ENCODE measurements around the gene F11R.

The F11R gene

GRCh38 chr1:160975026-160975425 lies 45.9 kb downstream of the F11R start:
- Histone ChIP-seq H3K27me3 (peaks cover 1% of the 10 kb centered on the region; the same call in 1 of the 2 replicates), H3K36me3 (no peaks in the 10 kb centered on the region), H3K4me1 (peaks cover 46% of the 10 kb centered on the region), H3K4me2 (peak overlapping the region; percentile 67), H3K9ac (no peak overlapping the region), H3K9me3 (no peaks in the 10 kb centered on the region), H4K20me1 (no peaks in the 10 kb centered on the region), H3K4me3 (no peak overlapping the region), H3K27ac (0 out of 2 replicates have a peak overlapping the region, but pooled peaks have one; percentile 22)
- TF ChIP-seq Cebpa-rat (IDR thresholded peaks at IDR 0.05) = no peak

DNA sequence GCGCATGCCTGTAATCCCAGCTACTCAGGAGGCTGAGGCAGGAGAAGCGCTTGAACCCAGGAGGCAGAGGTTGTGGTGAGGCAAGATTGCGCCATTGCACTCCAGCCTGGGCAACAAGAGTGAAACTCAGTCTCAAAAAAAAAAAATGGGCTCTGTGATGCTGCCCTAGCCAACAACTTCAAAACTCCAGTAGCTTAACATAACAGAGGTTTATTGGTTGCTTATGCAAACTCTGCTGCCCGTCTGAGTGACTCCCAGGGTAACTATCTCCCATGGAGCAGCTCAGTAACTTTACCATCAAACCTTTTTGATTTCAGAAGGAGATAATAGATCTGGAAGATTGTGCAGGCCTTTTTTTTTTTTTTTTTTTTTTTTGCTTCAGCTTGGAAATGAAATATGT lies 47.5 kb downstream of the F11R start:
- no peak overlapping the region for H3K27ac ChIP-seq
- H3K4me2 ChIP-seq = no peak overlapping the region

GRCh38 chr1:160972939-160973338 lies 48.0 kb downstream of the F11R start:
- no peak overlapping the region for H3K4me2 ChIP-seq
- TF ChIP-seq Cebpa-rat (IDR thresholded peaks at IDR 0.05) = no peak
- H3K27ac ChIP-seq = no peak overlapping the region
- H3K36me3 ChIP-seq = no peaks in the 10 kb centered on the region
- peaks cover 46% of the 10 kb centered on the region for H3K4me1 ChIP-seq
- H3K27me3 ChIP-seq = no peaks in the 10 kb centered on the region
- no peaks in the 10 kb centered on the region for H4K20me1 ChIP-seq
- no peak overlapping the region for H3K4me3 ChIP-seq
- H3K9me3 ChIP-seq = no peaks in the 10 kb centered on the region
- H3K9ac ChIP-seq = no peak overlapping the region

More for the DNA sequence above, 47.5 kb downstream of the F11R start:
- Histone ChIP-seq H3K9ac (no peak overlapping the region), H3K4me1 (peaks cover 46% of the 10 kb centered on the region), H3K9me3 (no peaks in the 10 kb centered on the region), H3K36me3 (no peaks in the 10 kb centered on the region), H3K4me3 (no peak overlapping the region), H3K27me3 (no peaks in the 10 kb centered on the region), H4K20me1 (no peaks in the 10 kb centered on the region)
- no peak for TF ChIP-seq Cebpa-rat (IDR thresholded peaks at IDR 0.05)

GRCh38 chr1:160971618-160972056 lies 49.3 kb downstream of the F11R start:
- Histone ChIP-seq H3K9ac (peak overlapping the region; percentile 18; the same call in 1 of the 2 replicates), H3K4me3 (no peak overlapping the region), H4K20me1 (no peaks in the 10 kb centered on the region), H3K4me2 (peak overlapping the region; percentile 68), H3K4me1 (peaks cover 46% of the 10 kb centered on the region), H3K27me3 (no peaks in the 10 kb centered on the region), H3K27ac (no peak overlapping the region), H3K9me3 (no peaks in the 10 kb centered on the region), H3K36me3 (no peaks in the 10 kb centered on the region)
- no peak for TF ChIP-seq Cebpa-rat (IDR thresholded peaks at IDR 0.05)

DNA sequence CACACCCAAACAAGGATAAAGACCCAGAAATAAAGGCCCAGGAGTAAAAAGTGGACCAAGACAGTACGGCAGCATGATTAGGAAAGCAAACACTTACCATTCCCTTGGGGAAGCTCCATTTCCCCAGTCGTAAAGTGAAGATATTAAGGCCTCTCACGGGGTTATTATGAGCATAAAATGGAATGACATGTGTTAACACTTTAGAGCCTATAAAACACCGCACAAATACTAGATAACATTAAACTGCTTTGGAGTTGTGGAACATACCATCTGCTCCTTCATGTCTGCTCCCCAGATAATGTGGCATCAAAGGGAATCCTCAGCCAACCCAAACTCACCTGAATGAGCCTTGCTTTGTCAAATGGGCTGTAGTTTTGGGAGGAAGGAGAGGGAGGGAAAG lies 57.4 kb downstream of the F11R start:
- no peak for TF ChIP-seq Cebpa-rat (IDR thresholded peaks at IDR 0.05)
- H3K9me3 ChIP-seq = no peaks in the 10 kb centered on the region
- H3K4me1 ChIP-seq = no peaks in the 10 kb centered on the region
- H3K27me3 ChIP-seq = no peaks in the 10 kb centered on the region
- H3K4me3 ChIP-seq = no peak overlapping the region
- H3K9ac ChIP-seq = no peak overlapping the region
- no peak overlapping the region for H3K27ac ChIP-seq
- H4K20me1 ChIP-seq = no peaks in the 10 kb centered on the region
- no peak overlapping the region for H3K4me2 ChIP-seq
- no peaks in the 10 kb centered on the region for H3K36me3 ChIP-seq

- Histone ChIP-seq H3K9me3 (no peaks in the 10 kb centered on the region), H3K4me3 (no peak overlapping the region), H3K9ac (no peak overlapping the region), H3K4me1 (peaks cover 5% of the 10 kb centered on the region; the same call in 1 of the 2 replicates), H4K20me1 (no peaks in the 10 kb centered on the region), H3K27ac (no peak overlapping the region), H3K27me3 (no peaks in the 10 kb centered on the region), H3K4me2 (no peak overlapping the region), H3K36me3 (no peaks in the 10 kb centered on the region)
- no peak for TF ChIP-seq Cebpa-rat (IDR thresholded peaks at IDR 0.05)
Measured at GRCh38 chr1:160961419-160961818, 59.5 kb downstream of the F11R start.

DNA sequence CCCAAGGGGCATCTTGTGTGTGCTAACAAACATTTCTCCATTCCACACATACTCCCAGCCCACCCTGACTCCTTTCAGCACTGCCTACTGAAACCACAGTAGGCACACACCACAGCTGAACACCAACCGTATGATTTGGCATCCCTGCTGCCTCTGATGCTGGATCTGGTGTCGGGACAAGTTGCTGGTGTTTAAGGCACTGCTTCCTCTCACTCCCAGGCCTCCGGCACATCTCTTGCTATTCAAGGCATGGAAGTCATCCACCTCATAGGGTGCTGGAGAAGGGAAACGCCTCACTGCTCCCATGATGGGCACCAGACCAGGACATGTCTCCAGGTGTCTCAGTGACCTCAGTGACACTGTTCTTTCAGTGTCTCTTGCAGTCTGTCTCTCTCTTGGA lies 64.0 kb downstream of the F11R start:
- H3K27me3 ChIP-seq = no peaks in the 10 kb centered on the region
- H3K4me3 ChIP-seq = no peak overlapping the region
- peaks cover 26% of the 10 kb centered on the region for H3K4me1 ChIP-seq
- no peak overlapping the region for H3K27ac ChIP-seq
- no peak overlapping the region for H3K9ac ChIP-seq
- H3K36me3 ChIP-seq = no peaks in the 10 kb centered on the region
- no peaks in the 10 kb centered on the region for H4K20me1 ChIP-seq
- no peak overlapping the region for H3K4me2 ChIP-seq
- H3K9me3 ChIP-seq = no peaks in the 10 kb centered on the region
- no peak for TF ChIP-seq Cebpa-rat (IDR thresholded peaks at IDR 0.05)

DNA sequence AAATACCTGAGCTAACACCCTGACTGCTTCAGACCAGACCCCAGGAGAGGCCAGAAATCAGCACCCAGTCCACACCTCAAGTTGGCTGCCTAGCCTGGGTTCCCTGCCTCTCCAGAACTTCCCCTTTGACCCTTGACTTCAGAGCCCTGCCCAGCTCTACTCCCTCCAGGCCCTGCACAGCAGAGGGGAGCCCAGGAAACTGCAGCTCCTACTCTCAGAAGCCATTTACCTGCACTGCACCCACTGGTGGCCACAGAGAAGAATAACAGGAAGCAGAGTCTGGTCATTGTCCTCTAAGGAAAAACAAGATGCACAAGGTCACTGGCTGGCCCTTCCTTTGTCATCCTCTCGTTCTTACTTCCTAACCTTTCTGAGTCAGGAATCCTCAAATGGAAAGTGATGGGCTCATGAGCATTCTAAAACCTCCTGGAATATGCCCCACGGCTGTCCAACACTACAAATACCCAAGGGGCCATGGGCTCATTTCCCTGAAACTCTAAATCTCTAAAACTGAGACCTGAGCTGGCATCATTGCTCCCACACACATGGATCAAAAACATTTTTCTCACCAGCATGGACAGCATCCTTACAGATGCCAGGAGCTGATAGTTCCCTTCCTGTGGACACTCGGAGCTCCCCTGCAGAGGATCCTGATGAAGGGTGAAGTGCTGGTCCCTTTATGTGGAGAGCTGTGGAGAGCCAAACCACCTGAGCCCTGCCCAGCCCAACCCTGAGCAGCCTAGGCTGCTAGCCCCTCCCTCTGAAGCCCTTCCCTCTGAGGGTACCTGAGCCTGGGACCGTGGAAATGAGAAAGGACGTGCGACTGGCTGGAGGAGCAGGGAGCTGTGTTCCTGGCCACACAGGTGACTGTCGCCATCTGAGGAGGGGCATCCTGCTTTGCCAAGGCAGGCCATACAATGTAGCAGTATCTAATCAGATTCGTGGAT lies 66.5 kb downstream of the F11R start, which contains the start of gene ITLN2:
ITLN2 (minus strand) TSS at position 652 of the 947 bp plus-strand sequence; CDS start at position 584, 68 bp downstream.
- Histone ChIP-seq H3K9me3 (no peaks in the 10 kb centered on the region), H3K27ac (0 out of 2 replicates have a peak within 1 kb of the TSS, but pooled peaks have one; percentile 45), H3K4me2 (no peak within 1 kb of the TSS), H3K4me1 (peaks cover 39% of the 10 kb centered on the region), H3K4me3 (no peak within 1 kb of the TSS), H3K9ac (no peak within 1 kb of the TSS), H3K27me3 (no peaks in the 10 kb centered on the region), H4K20me1 (no peaks in the 10 kb centered on the region), H3K36me3 (no peaks in the 10 kb centered on the region)
- TF ChIP-seq Cebpa-rat (IDR thresholded peaks at IDR 0.05) = no peak

DNA sequence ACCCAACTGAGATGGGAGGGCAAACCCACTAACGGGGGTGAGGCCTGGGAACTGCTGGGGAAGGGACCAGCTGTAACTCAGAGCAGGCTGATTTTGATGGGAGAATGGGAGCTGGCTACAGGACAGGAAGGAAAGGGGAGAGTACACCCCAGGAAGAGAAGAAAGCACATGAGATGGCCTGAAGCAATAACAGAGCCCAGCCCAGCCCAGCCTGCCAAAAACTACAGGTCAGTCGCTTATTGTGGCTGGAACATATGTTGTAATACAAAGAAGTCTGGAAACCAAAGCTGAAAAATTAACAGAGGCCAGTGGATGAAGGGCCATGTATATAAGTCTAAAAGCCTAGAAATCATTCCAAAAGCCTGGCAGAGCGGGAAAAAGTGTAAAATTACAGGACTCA lies 67.9 kb downstream of the F11R start:
- Histone ChIP-seq H3K36me3 (no peaks in the 10 kb centered on the region), H4K20me1 (no peaks in the 10 kb centered on the region), H3K4me1 (peaks cover 39% of the 10 kb centered on the region), H3K9me3 (peaks cover 5% of the 10 kb centered on the region), H3K9ac (no peak overlapping the region), H3K4me2 (no peak overlapping the region), H3K27me3 (no peaks in the 10 kb centered on the region), H3K4me3 (no peak overlapping the region), H3K27ac (0 out of 2 replicates have a peak overlapping the region, but pooled peaks have one; percentile 10)
- TF ChIP-seq Cebpa-rat (IDR thresholded peaks at IDR 0.05) = no peak

DNA sequence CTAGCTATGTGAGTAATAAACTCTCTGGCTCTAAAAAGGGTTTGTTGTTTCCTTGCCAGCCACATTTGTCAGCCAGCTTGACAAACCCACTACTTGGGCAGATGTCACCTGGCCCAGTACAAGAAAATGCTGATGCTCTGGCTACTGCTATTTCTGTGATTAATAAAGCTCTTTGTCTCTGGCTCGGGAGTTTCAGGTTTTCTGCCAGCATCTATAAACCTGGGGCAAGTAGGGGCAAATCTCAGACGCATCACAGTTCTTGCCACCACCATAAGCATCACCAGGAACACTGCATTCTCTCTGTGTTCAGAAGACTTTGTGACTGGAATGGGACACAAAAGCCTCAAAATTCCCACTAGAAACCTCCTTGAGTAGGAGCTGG lies 68.8 kb downstream of the F11R start:
- H3K9ac ChIP-seq = no peak overlapping the region
- no peaks in the 10 kb centered on the region for H3K36me3 ChIP-seq
- H3K4me2 ChIP-seq = 0 out of 2 replicates have a peak overlapping the region, but pooled peaks have one; percentile 9
- no peaks in the 10 kb centered on the region for H3K27me3 ChIP-seq
- no peak for TF ChIP-seq Cebpa-rat (IDR thresholded peaks at IDR 0.05)
- no peaks in the 10 kb centered on the region for H4K20me1 ChIP-seq
- peaks cover 38% of the 10 kb centered on the region for H3K4me1 ChIP-seq
- no peak overlapping the region for H3K4me3 ChIP-seq
- H3K9me3 ChIP-seq = peaks cover 5% of the 10 kb centered on the region
- peak overlapping the region; percentile 6; the same call in 1 of the 2 replicates for H3K27ac ChIP-seq

All from BLaER1 (cell line).